Loucy (cell line): ENCODE data around the gene S100A11.

Experiments
- H2AFZ ChIP-seq: fragments of 200-600 bp; sonication (generic); 2 replicates; pipeline ENCODE4 v1.6.0; 2016; ENCODE audit warnings: antibody characterized with exemption, mild to moderate bottlenecking, low read length, moderate library complexity
- H3F3A ChIP-seq: fragments of 200-600 bp; 2 replicates; pipeline ENCODE4 v1.6.0; 2016; ENCODE audit warnings: antibody characterized with exemption, low read depth, mild to moderate bottlenecking
- H3K27me3 ChIP-seq: fragments of 200-600 bp; sonication (generic); 2 replicates; pipeline ENCODE4 v1.6.1; 2014; ENCODE audit warnings: low read length, mild to moderate bottlenecking; ENCODE audit not compliant: insufficient read depth, poor library complexity, severe bottlenecking
- H3K36me3 ChIP-seq: fragments of 200-600 bp; sonication (generic); 2 replicates; pipeline ENCODE4 v1.6.1; 2016; ENCODE audit warnings: low read length; ENCODE audit not compliant: insufficient read depth
- H3K4me1 ChIP-seq: fragments of 200-600 bp; sonication (generic); 2 replicates; pipeline ENCODE4 v1.5.1; 2014; ENCODE audit warnings: low read length, mild to moderate bottlenecking; ENCODE audit not compliant: insufficient read depth, poor library complexity, severe bottlenecking
- H3K4me2 ChIP-seq: fragments of 200-600 bp; sonication (generic); 2 replicates; pipeline ENCODE4 v1.6.0; 2014; ENCODE audit warnings: antibody characterized with exemption, low read length, low read depth, mild to moderate bottlenecking; ENCODE audit not compliant: poor library complexity, severe bottlenecking
- H3K4me3 ChIP-seq: fragments of 200-600 bp; sonication (generic); 2 replicates; pipeline ENCODE4 v1.5.1; 2014; ENCODE audit warnings: low read length, mild to moderate bottlenecking, mixed read lengths; ENCODE audit not compliant: poor library complexity, severe bottlenecking
- H3K79me2 ChIP-seq: fragments of 200-600 bp; sonication (generic); 2 replicates; pipeline ENCODE4 v1.6.1; 2014; ENCODE audit warnings: low read length; ENCODE audit not compliant: insufficient read depth
- H3K9ac ChIP-seq: fragments of 200-600 bp; sonication (generic); 2 replicates; pipeline ENCODE4 v1.6.0; 2014; ENCODE audit warnings: mild to moderate bottlenecking, low read depth, low read length, moderate library complexity; ENCODE audit not compliant: poor library complexity, severe bottlenecking
- H3K9me2 ChIP-seq: fragments of 200-600 bp; sonication (generic); replicated peaks from 2 replicates; pipeline ENCODE4 v1.6.1; 2016; ENCODE audit warnings: low read depth, low read length, mixed read lengths
- H3K9me3 ChIP-seq: fragments of 200-600 bp; sonication (generic); 2 replicates; pipeline ENCODE4 v1.6.1; 2014; ENCODE audit warnings: mild to moderate bottlenecking, antibody characterized with exemption, low read length, low read depth; ENCODE audit not compliant: insufficient read depth
- H4K20me1 ChIP-seq: fragments of 200-600 bp; sonication (generic); 2 replicates; pipeline ENCODE4 v1.6.0; 2014; ENCODE audit warnings: antibody characterized with exemption, low read length, mild to moderate bottlenecking; ENCODE audit not compliant: insufficient read depth, poor library complexity, severe bottlenecking
- CTCF ChIP-seq: fragments of 200-600 bp; sonication (generic); conservative IDR thresholded peaks from 2 replicates; pipeline ENCODE4 v1.5.1; 2014; ENCODE audit warnings: mild to moderate bottlenecking, antibody characterized with exemption, low read length
- EZH2phosphoT487 ChIP-seq: fragments of 200-600 bp; IDR thresholded peaks from 2 replicates; pipeline ENCODE4 v1.6.1; 2018; ENCODE audit warnings: antibody characterized with exemption, mild to moderate bottlenecking, moderate library complexity, borderline replicate concordance

The S100A11 gene

DNA sequence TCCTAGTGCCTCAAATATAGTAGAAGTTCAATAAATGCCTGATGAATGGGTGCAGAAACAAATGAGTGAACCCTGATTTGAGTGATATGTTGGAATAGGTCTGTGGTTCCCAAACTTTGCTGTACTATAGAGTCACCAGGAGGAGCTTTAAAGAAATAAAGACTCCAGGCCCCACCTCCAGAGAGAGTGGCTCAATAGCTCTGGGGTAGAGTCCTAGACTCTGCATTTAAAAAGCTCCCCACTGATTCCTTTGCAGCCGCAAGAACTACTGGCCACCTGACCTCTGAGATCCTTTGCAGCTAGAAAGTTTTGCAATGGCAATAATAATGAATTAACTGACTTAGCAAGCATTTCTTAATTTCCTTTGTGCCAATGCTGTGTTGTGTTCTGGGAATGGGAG lies 31.1 kb upstream of the S100A11 start:
- Histone ChIP-seq H3K79me2 (no peaks in the 10 kb centered on the region), H3K9me2 (no peaks in the 10 kb centered on the region), H3K4me2 (no peak overlapping the region), H3K4me3 (no peak overlapping the region), H3K9me3 (no peaks in the 10 kb centered on the region), H4K20me1 (no peaks in the 10 kb centered on the region), H3K9ac (no peak overlapping the region), H3K27me3 (no peaks in the 10 kb centered on the region), H3F3A (no peaks in the 10 kb centered on the region), H3K4me1 (peaks cover 12% of the 10 kb centered on the region), H2AFZ (no peak overlapping the region), H3K36me3 (no peaks in the 10 kb centered on the region)
- TF ChIP-seq CTCF, result no peak
- no peak for TF ChIP-seq EZH2phosphoT487

- TF ChIP-seq EZH2phosphoT487 (no peak), CTCF (no peak)
- H3F3A ChIP-seq, result no peaks in the 10 kb centered on the region
- H2AFZ ChIP-seq, result no peak overlapping the region
- no peaks in the 10 kb centered on the region for H4K20me1 ChIP-seq
- no peaks in the 10 kb centered on the region for H3K9me3 ChIP-seq
- no peak overlapping the region for H3K4me3 ChIP-seq
- no peaks in the 10 kb centered on the region for H3K27me3 ChIP-seq
- H3K79me2 ChIP-seq, result no peaks in the 10 kb centered on the region
- no peaks in the 10 kb centered on the region for H3K36me3 ChIP-seq
- no peak overlapping the region for H3K4me2 ChIP-seq
- no peaks in the 10 kb centered on the region for H3K9me2 ChIP-seq
- no peak overlapping the region for H3K9ac ChIP-seq
- H3K4me1 ChIP-seq, result peaks cover 12% of the 10 kb centered on the region
Measured at GRCh38 chr1:152067150-152067549, 30.3 kb upstream of the S100A11 start.

DNA sequence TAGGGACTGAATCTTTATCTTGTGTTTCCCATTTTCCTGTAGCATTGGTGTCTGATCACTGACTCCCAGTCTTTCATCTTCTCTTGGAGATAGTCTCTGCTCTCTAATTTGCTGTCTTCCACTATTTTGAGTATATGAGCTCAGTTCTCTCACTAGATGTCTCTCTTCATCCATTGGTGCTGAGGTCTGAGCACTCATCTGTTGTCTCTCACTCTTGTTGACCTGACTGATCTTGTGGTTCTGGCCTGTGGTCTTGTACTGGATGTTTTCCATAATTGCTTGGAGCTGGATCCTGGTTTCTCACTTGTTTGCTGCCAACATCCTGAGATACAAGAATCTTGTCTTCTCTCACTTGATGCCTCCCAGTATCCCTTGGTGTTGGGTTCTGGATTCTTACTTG lies 25.1 kb upstream of the S100A11 start:
- no peak overlapping the region for H2AFZ ChIP-seq
- no peak overlapping the region for H3K4me3 ChIP-seq
- no peaks in the 10 kb centered on the region for H4K20me1 ChIP-seq
- H3K27me3 ChIP-seq, result no peaks in the 10 kb centered on the region
- H3F3A ChIP-seq, result no peaks in the 10 kb centered on the region
- no peak overlapping the region for H3K4me2 ChIP-seq
- H3K9ac ChIP-seq, result no peak overlapping the region
- H3K4me1 ChIP-seq, result no peaks in the 10 kb centered on the region
- TF ChIP-seq EZH2phosphoT487, result no peak
- peak; percentile 67 for TF ChIP-seq CTCF
- no peaks in the 10 kb centered on the region for H3K9me3 ChIP-seq
- H3K36me3 ChIP-seq, result no peaks in the 10 kb centered on the region
- H3K79me2 ChIP-seq, result no peaks in the 10 kb centered on the region
- no peaks in the 10 kb centered on the region for H3K9me2 ChIP-seq
